GM08714 (cell line): ENCODE results near the gene GALNT15.

Experiments used
- H3K4me3 ChIP-seq: fragments of 200-500 bp; sonication (Bioruptor generic); 2 replicates; pipeline ENCODE4 v1.5.1; 2014; ENCODE audit warnings: mild to moderate bottlenecking, low read length, inconsistent platforms
- ZNF274 ChIP-seq: IDR thresholded peaks from 2 replicates; pipeline ENCODE4 v1.6.1; 2012; ENCODE audit warnings: mild to moderate bottlenecking, low read depth, low read length

GALNT15 gene

GRCh38 chr3:16216373-16216935 is 42.0 kb downstream of the GALNT15 start:
- no peak for TF ChIP-seq ZNF274
- no peak overlapping the region for H3K4me3 ChIP-seq

GRCh38 chr3:16219777-16220176 is 45.3 kb downstream of the GALNT15 start:
- H3K4me3 ChIP-seq, result no peak overlapping the region
- TF ChIP-seq ZNF274, result no peak

GRCh38 chr3:16221990-16222389 is 47.5 kb downstream of the GALNT15 start:
- TF ChIP-seq ZNF274, result no peak
- H3K4me3 ChIP-seq, result no peak overlapping the region

- H3K4me3 ChIP-seq, result no peak overlapping the region
- no peak for TF ChIP-seq ZNF274
These were observed 48.1 kb downstream of the GALNT15 start for GRCh38 chr3:16222547-16222946.

GRCh38 chr3:16224325-16224724 is 49.8 kb downstream of the GALNT15 start:
- TF ChIP-seq ZNF274, result no peak
- H3K4me3 ChIP-seq, result no peak overlapping the region

- H3K4me3 ChIP-seq, result no peak overlapping the region
- no peak for TF ChIP-seq ZNF274
These were observed 53.1 kb downstream of the GALNT15 start for GRCh38 chr3:16227566-16227965.

- no peak overlapping the region for H3K4me3 ChIP-seq
- TF ChIP-seq ZNF274, result no peak
These were observed 55.2 kb downstream of the GALNT15 start for GRCh38 chr3:16229681-16230080.

GRCh38 chr3:16231983-16232382 is 57.5 kb downstream of the GALNT15 start:
- no peak for TF ChIP-seq ZNF274
- no peak overlapping the region for H3K4me3 ChIP-seq

GRCh38 chr3:16233806-16234205 is 59.3 kb downstream of the GALNT15 start:
- TF ChIP-seq ZNF274, result no peak
- no peak overlapping the region for H3K4me3 ChIP-seq

GRCh38 chr3:16234281-16234680 is 59.8 kb downstream of the GALNT15 start:
- H3K4me3 ChIP-seq, result no peak overlapping the region
- TF ChIP-seq ZNF274, result no peak

- no peak for TF ChIP-seq ZNF274
- H3K4me3 ChIP-seq, result no peak overlapping the region
These were observed 61.7 kb downstream of the GALNT15 start for GRCh38 chr3:16236030-16236639.

- no peak for TF ChIP-seq ZNF274
- no peak overlapping the region for H3K4me3 ChIP-seq
These were observed 62.4 kb downstream of the GALNT15 start for GRCh38 chr3:16236856-16237393.

- no peak overlapping the region for H3K4me3 ChIP-seq
- TF ChIP-seq ZNF274, result no peak
These were observed 64.7 kb downstream of the GALNT15 start for GRCh38 chr3:16239086-16239770.

- no peak for TF ChIP-seq ZNF274
- H3K4me3 ChIP-seq, result no peak overlapping the region
These were observed 65.3 kb downstream of the GALNT15 start for GRCh38 chr3:16239780-16240179.
